ENCODE data around the gene ADRA2B.
A peak's percentile ranks its signal among the peaks of the same experiment; 100 is the strongest.
"Not testable (repeated sequence)": the region's sequence is repeated elsewhere in the genome, so short reads cannot be mapped to it uniquely, and the experiment has no call there.

Gene ADRA2B

GRCh38 chr2:96116424-96116878 lies at the start of gene ADRA2B:
ADRA2B (minus strand) TSS chr2:96116571; CDS start chr2:96116149, 422 bp downstream.
- peak; percentile 45 for ATAC-seq

GRCh38 chr2:96164459-96165184 lies 48.3 kb upstream of the ADRA2B start:
- ATAC-seq: peak; percentile 82
- peak; percentile 81 for DNase-seq

More at GRCh38 chr2:96116424-96116878, at the start of gene ADRA2B:
- DNase-seq: peak; percentile 78

GRCh38 chr2:96163768-96164429 lies 47.5 kb upstream of the ADRA2B start:
- peak; percentile 72 for ATAC-seq
- peak; percentile 91 for DNase-seq

GRCh38 chr2:96163415-96163767 lies 47.0 kb upstream of the ADRA2B start:
- no peak for DNase-seq
- peak; percentile 3 for ATAC-seq

GRCh38 chr2:96161898-96162297 lies 45.5 kb upstream of the ADRA2B start:
- ATAC-seq (no peak), DNase-seq (no peak)

GRCh38 chr2:96160366-96160765 lies 44.0 kb upstream of the ADRA2B start:
- ATAC-seq, DNase-seq: not testable (repeated sequence)

- no peak for ATAC-seq
Measured at GRCh38 chr2:96159084-96159830, 42.9 kb upstream of the ADRA2B start.

GRCh38 chr2:96158554-96158940 lies 42.2 kb upstream of the ADRA2B start:
- ATAC-seq: no peak
- no peak for DNase-seq

More at GRCh38 chr2:96159084-96159830, 42.9 kb upstream of the ADRA2B start:
- peak; percentile 70 for DNase-seq

- peak; percentile 97 for DNase-seq
- ATAC-seq: peak; percentile 79
Measured at GRCh38 chr2:96157649-96158553, 41.5 kb upstream of the ADRA2B start.

GRCh38 chr2:96156926-96157648 lies 40.7 kb upstream of the ADRA2B start:
- DNase-seq (peak; percentile 57), ATAC-seq (peak; percentile 2)

GRCh38 chr2:96156011-96156820 lies 39.8 kb upstream of the ADRA2B start:
- DNase-seq (peak; percentile 75), ATAC-seq (peak; percentile 60)

- no peak for ATAC-seq
- DNase-seq: peak; percentile 6
Measured at GRCh38 chr2:96154506-96155380, 38.4 kb upstream of the ADRA2B start.

- ATAC-seq (no peak), DNase-seq (no peak)
Measured at GRCh38 chr2:96153991-96154431, 37.6 kb upstream of the ADRA2B start.

GRCh38 chr2:96153291-96153713 lies 36.9 kb upstream of the ADRA2B start:
- DNase-seq (peak; percentile 5), ATAC-seq (no peak)

GRCh38 chr2:96152304-96153161 lies 36.2 kb upstream of the ADRA2B start:
- ATAC-seq (no peak), DNase-seq (peak; percentile 4)

GRCh38 chr2:96151595-96152303 lies 35.4 kb upstream of the ADRA2B start:
- no peak for ATAC-seq
- DNase-seq: no peak

Measured in stimulated activated naive CD8-positive, alpha-beta T cell treated with anti-CD3 and anti-CD28 coated beads, Interleukin-15, Interleukin-2, amounts not matched to agents 100 U/mL and 50 U/mL, for 24 hours (primary cell).